HEK293 (cell line): ENCODE data around the gene MSLN.

Experiments used
- CTCF ChIA-PET: fragments of 350-600 bp; formaldehyde crosslinking; extraction: SDS; loops from one replicate; lab custom pipeline; 2021; ENCODE audit warnings: antibody characterized with exemption; lab: Yijun Ruan, JAX
- POLR2A ChIA-PET: fragments of 300-600 bp; formaldehyde crosslinking; extraction: SDS; loops from one replicate; lab custom pipeline; 2020; ENCODE audit warnings: antibody characterized with exemption, inconsistent platforms; lab: Yijun Ruan, JAX
- H3K27ac ChIP-seq: fragments of 200-500 bp; sonication (Bioruptor generic); 2 replicates; pipeline ENCODE4 v1.5.1; 2014; ENCODE audit warnings: low read depth, low read length, control low read depth, inconsistent platforms; ENCODE audit errors: extremely low read depth
- H3K36me3 ChIP-seq, 2 experiments: fragments of 200-500 bp in 1 of 2; sonication (Bioruptor generic) in 1 of 2; 1 replicate in 1 of 2; 2 replicates in 1 of 2; pipeline ENCODE4 v1.5.1; 2014 to 2017; ENCODE audit warnings: inconsistent platforms in 2 of 2, low read length in 2 of 2; ENCODE audit not compliant: control insufficient read depth in 2 of 2, insufficient read depth in 1 of 2
- H3K4me1 ChIP-seq: fragments of 200-500 bp; sonication (Bioruptor generic); 2 replicates; pipeline ENCODE4 v1.5.1; 2014; ENCODE audit warnings: mild to moderate bottlenecking, low read length, inconsistent platforms; ENCODE audit not compliant: control insufficient read depth, insufficient read depth
- H3K4me3 ChIP-seq: 2 replicates; pipeline ENCODE4 v1.5.1; 2011; ENCODE audit warnings: low read depth, mild to moderate bottlenecking, control low read depth, low read length, moderate library complexity
- H3K9me3 ChIP-seq: fragments of 200-500 bp; sonication (Bioruptor generic); 2 replicates; pipeline ENCODE4 v1.5.1; 2014; ENCODE audit warnings: low read depth, low read length, inconsistent platforms; ENCODE audit not compliant: control insufficient read depth, insufficient read depth
- EGR2 ChIP-seq: fragments of 450-650 bp; formaldehyde crosslinking; IDR thresholded peaks from 2 replicates; pipeline ENCODE4 v1.5.1; 2016; ENCODE audit warnings: low read depth, missing biosample characterization, missing genetic modification characterization
- GLI4 ChIP-seq: fragments of 450-650 bp; formaldehyde crosslinking; IDR thresholded peaks from 2 replicates; pipeline ENCODE4 v1.5.1; 2016; ENCODE audit warnings: missing biosample characterization, missing genetic modification characterization
- GLIS2 ChIP-seq: fragments of 450-650 bp; formaldehyde crosslinking; IDR thresholded peaks from 2 replicates; pipeline ENCODE4 v1.5.1; 2016; ENCODE audit warnings: missing biosample characterization, missing genetic modification characterization
- IKZF3 ChIP-seq: fragments of 450-650 bp; IDR thresholded peaks from 2 replicates; pipeline ENCODE4 v1.5.0; 2018; ENCODE audit warnings: missing biosample characterization, mild to moderate bottlenecking, missing genetic modification characterization, moderate library complexity
- KLF9 ChIP-seq: fragments of 450-650 bp; formaldehyde crosslinking; IDR thresholded peaks from 2 replicates; pipeline ENCODE4 v1.5.1; 2016; ENCODE audit warnings: missing biosample characterization, missing genetic modification characterization, low read depth
- SCRT1 ChIP-seq: fragments of 450-650 bp; formaldehyde crosslinking; IDR thresholded peaks from 2 replicates; pipeline ENCODE4 v1.5.1; 2016; ENCODE audit warnings: missing biosample characterization, missing genetic modification characterization, borderline replicate concordance
- SCRT2 ChIP-seq: fragments of 450-650 bp; formaldehyde crosslinking; IDR thresholded peaks from 2 replicates; pipeline ENCODE4 v1.5.1; 2016; ENCODE audit warnings: missing biosample characterization, missing genetic modification characterization
- TRIM28 ChIP-seq: IDR thresholded peaks from 2 replicates; pipeline ENCODE4 v1.6.1; 2011; ENCODE audit warnings: low read length, control low read depth, borderline replicate concordance
- ZFHX2 ChIP-seq: fragments of 450-650 bp; formaldehyde crosslinking; conservative IDR thresholded peaks from 2 replicates; pipeline ENCODE4 v1.5.1; 2016; ENCODE audit warnings: missing biosample characterization, missing genetic modification characterization
- ZFP41 ChIP-seq: fragments of 450-650 bp; formaldehyde crosslinking; IDR thresholded peaks from 2 replicates; pipeline ENCODE4 v1.5.1; 2016; ENCODE audit warnings: missing biosample characterization, missing genetic modification characterization, borderline replicate concordance
- ZNF174 ChIP-seq: fragments of 450-650 bp; formaldehyde crosslinking; IDR thresholded peaks from 2 replicates; pipeline ENCODE4 v1.5.0; 2017; ENCODE audit warnings: missing biosample characterization, mild to moderate bottlenecking, missing genetic modification characterization
- ZNF175 ChIP-seq: fragments of 450-650 bp; formaldehyde crosslinking; IDR thresholded peaks from 2 replicates; pipeline ENCODE4 v1.5.1; 2016; ENCODE audit warnings: missing biosample characterization, missing genetic modification characterization
- ZNF223 ChIP-seq: fragments of 450-650 bp; formaldehyde crosslinking; IDR thresholded peaks from 2 replicates; pipeline ENCODE4 v1.5.1; 2016; ENCODE audit warnings: missing biosample characterization, missing genetic modification characterization
- ZNF292 ChIP-seq: fragments of 450-650 bp; formaldehyde crosslinking; IDR thresholded peaks from 2 replicates; pipeline ENCODE4 v1.5.1; 2016; ENCODE audit warnings: low read depth, missing biosample characterization, missing genetic modification characterization, borderline replicate concordance
- ZNF335 ChIP-seq: fragments of 450-650 bp; formaldehyde crosslinking; conservative IDR thresholded peaks from 2 replicates; pipeline ENCODE4 v1.5.1; 2016; ENCODE audit warnings: missing biosample characterization, missing genetic modification characterization
- ZNF473 ChIP-seq: fragments of 450-650 bp; formaldehyde crosslinking; IDR thresholded peaks from 2 replicates; pipeline ENCODE4 v1.5.1; 2017; ENCODE audit warnings: missing biosample characterization, missing genetic modification characterization
- ZNF561 ChIP-seq: fragments of 450-650 bp; IDR thresholded peaks from 2 replicates; pipeline ENCODE4 v1.5.1; 2018; ENCODE audit warnings: missing biosample characterization, missing genetic modification characterization, borderline replicate concordance
- ZNF621 ChIP-seq: fragments of 450-650 bp; formaldehyde crosslinking; IDR thresholded peaks from 2 replicates; pipeline ENCODE4 v1.5.1; 2017; ENCODE audit warnings: missing biosample characterization, missing genetic modification characterization
- ZNF664 ChIP-seq: fragments of 450-650 bp; formaldehyde crosslinking; IDR thresholded peaks from 2 replicates; pipeline ENCODE4 v1.5.1; 2016; ENCODE audit warnings: missing biosample characterization, missing genetic modification characterization
- ZNF701 ChIP-seq: fragments of 450-650 bp; formaldehyde crosslinking; IDR thresholded peaks from 2 replicates; pipeline ENCODE4 v1.5.1; 2016; ENCODE audit warnings: missing biosample characterization, missing genetic modification characterization
- ZNF707 ChIP-seq: fragments of 450-650 bp; formaldehyde crosslinking; IDR thresholded peaks from 2 replicates; pipeline ENCODE4 v1.5.1; 2016; ENCODE audit warnings: missing biosample characterization, missing genetic modification characterization
- ZNF768 ChIP-seq: fragments of 450-650 bp; formaldehyde crosslinking; IDR thresholded peaks from 2 replicates; pipeline ENCODE4 v1.5.1; 2018; ENCODE audit warnings: missing biosample characterization, mild to moderate bottlenecking, missing genetic modification characterization
- ZNF792 ChIP-seq: fragments of 450-650 bp; formaldehyde crosslinking; IDR thresholded peaks from 2 replicates; pipeline ENCODE4 v1.5.1; 2016; ENCODE audit warnings: missing biosample characterization, missing genetic modification characterization
- ZNF837 ChIP-seq: fragments of 450-650 bp; formaldehyde crosslinking; IDR thresholded peaks from 2 replicates; pipeline ENCODE4 v1.5.1; 2016; ENCODE audit warnings: missing biosample characterization, missing genetic modification characterization
- TF ChIP-seq, protein P1 (sequence below): fragments of 450-650 bp; formaldehyde crosslinking; IDR thresholded peaks from 2 replicates; pipeline ENCODE4 v1.5.1; 2016; ENCODE audit warnings: missing biosample characterization, missing genetic modification characterization
- TF ChIP-seq, protein P2 (sequence below): fragments of 450-650 bp; formaldehyde crosslinking; IDR thresholded peaks from 2 replicates; pipeline ENCODE4 v1.5.1; 2016; ENCODE audit warnings: missing biosample characterization, missing genetic modification characterization
- TF ChIP-seq, protein P3 (sequence below): fragments of 450-650 bp; formaldehyde crosslinking; conservative IDR thresholded peaks from 2 replicates; pipeline ENCODE4 v1.5.1; 2016; ENCODE audit warnings: low read depth, missing biosample characterization, missing genetic modification characterization
- TF ChIP-seq, protein P4 (sequence below): fragments of 450-650 bp; formaldehyde crosslinking; IDR thresholded peaks from 2 replicates; pipeline ENCODE4 v1.5.1; 2016; ENCODE audit warnings: missing biosample characterization, missing genetic modification characterization
- TF ChIP-seq, protein P5 (sequence below): fragments of 450-650 bp; formaldehyde crosslinking; IDR thresholded peaks from 2 replicates; pipeline ENCODE4 v1.5.1; 2017; ENCODE audit warnings: missing biosample characterization, missing genetic modification characterization

MSLN gene

DNA sequence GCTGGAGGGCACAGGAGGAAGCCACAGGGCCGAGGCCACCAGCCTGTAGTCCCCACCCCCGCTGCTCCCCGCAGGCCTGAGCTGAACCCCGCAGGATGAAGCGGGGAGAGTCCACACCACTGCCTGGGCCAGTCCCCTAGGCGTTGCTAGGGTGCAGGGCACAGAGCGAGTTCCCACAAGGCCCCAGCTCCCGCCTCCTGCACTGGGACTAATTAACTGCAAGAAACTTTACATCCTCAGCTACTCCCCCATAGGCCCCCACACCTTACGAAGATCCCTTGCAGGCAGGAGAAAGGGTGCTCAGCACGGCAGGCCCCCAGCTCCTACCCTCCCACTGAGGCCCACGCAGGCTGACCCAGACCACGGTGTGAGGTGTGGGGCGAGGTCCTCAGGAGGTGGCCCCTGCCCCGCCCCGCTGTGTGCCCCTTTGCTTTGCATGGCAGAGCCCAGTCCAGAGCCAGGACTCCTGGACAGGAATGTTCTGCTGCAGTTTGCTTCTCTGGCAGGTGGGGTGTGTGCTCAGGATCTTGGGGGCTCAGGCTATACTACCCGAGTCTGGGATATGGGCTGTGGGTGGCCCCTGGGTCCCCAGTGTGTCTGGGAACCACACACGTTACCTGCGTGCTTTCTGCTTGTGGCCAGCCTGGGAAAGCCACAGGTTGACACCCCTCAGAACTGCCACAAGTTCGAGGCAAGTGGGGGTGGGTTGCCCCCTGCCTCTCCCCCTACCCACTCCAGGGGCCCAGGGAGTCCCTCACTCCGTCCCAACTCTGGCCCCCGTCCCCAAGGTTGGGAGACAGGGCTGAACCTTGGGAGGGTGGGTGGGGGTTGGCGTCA, 38.8 kb downstream of the MSLN start (continued):
- TF ChIP-seq, protein P1, sequence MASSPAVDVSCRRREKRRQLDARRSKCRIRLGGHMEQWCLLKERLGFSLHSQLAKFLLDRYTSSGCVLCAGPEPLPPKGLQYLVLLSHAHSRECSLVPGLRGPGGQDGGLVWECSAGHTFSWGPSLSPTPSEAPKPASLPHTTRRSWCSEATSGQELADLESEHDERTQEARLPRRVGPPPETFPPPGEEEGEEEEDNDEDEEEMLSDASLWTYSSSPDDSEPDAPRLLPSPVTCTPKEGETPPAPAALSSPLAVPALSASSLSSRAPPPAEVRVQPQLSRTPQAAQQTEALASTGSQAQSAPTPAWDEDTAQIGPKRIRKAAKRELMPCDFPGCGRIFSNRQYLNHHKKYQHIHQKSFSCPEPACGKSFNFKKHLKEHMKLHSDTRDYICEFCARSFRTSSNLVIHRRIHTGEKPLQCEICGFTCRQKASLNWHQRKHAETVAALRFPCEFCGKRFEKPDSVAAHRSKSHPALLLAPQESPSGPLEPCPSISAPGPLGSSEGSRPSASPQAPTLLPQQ (tag by site-specific recombination): no peak
- TF ChIP-seq TRIM28: no peak
- TF ChIP-seq ZNF768 (tag by site-specific recombination): no peak
- TF ChIP-seq ZNF621 (tag by site-specific recombination): no peak
- TF ChIP-seq GLI4: no peak
- TF ChIP-seq SCRT1 (tag by site-specific recombination): peak; percentile 21; the same call in 1 of the 2 replicates
- TF ChIP-seq ZFHX2: peak; percentile 54
- no peak for TF ChIP-seq ZNF701 (tag by site-specific recombination)
- no peak for TF ChIP-seq ZNF561
- TF ChIP-seq ZNF473: no peak
- no peak for TF ChIP-seq ZNF292 (tag by site-specific recombination)
- TF ChIP-seq ZNF174 (tag by site-specific recombination): no peak
- peak; percentile 46 for TF ChIP-seq GLIS2
- no peak for TF ChIP-seq ZNF837
- TF ChIP-seq SCRT2 (tag by site-specific recombination): peak; percentile 51
- TF ChIP-seq, protein P2, sequence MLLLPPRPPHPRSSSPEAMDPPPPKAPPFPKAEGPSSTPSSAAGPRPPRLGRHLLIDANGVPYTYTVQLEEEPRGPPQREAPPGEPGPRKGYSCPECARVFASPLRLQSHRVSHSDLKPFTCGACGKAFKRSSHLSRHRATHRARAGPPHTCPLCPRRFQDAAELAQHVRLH (tag by site-specific recombination): no peak
- no peak for TF ChIP-seq ZFP41

- Histone ChIP-seq H3K9me3 (no peaks in the 10 kb centered on the region), H3K36me3 (peaks cover 0 to 23% of the 10 kb centered on the region in 2 experiments; a peak in 1 of 3 replicates), H3K4me3 (peak within 1 kb of the TSS; percentile 13), H3K4me1 (peaks cover 2% of the 10 kb centered on the region; the same call in 1 of the 2 replicates), H3K27ac (no peak within 1 kb of the TSS)
- POLR2A ChIA-PET: interaction anchor here (0.6 to 3.7 kb wide), 6 partner anchors 12 to 252 kb away, joined by 3 to 23 read pairs (median 4); partner anchors contain the start of genes ANTKMT, CHTF18 and RPUSD1
- CTCF ChIA-PET: interaction anchor here (0.6 to 1.6 kb wide), 3 partner anchors 80 to 256 kb away, joined by 3 to 5 read pairs (median 4); no protein-coding TSS in a partner anchor
- TF ChIP-seq ZNF175 (tag by site-specific recombination) (no peak), ZNF707 (tag by site-specific recombination) (no peak), EGR2 (peak; percentile 90), ZNF335 (tag by site-specific recombination) (peak; percentile 85), IKZF3 (no peak), SCRT1 (tag by site-specific recombination) (no peak), ZNF792 (no peak), ZNF664 (no peak), KLF9 (peak; percentile 25; the same call in 1 of the 2 replicates), ZNF223 (tag by site-specific recombination) (no peak)
- TF ChIP-seq, protein P3, sequence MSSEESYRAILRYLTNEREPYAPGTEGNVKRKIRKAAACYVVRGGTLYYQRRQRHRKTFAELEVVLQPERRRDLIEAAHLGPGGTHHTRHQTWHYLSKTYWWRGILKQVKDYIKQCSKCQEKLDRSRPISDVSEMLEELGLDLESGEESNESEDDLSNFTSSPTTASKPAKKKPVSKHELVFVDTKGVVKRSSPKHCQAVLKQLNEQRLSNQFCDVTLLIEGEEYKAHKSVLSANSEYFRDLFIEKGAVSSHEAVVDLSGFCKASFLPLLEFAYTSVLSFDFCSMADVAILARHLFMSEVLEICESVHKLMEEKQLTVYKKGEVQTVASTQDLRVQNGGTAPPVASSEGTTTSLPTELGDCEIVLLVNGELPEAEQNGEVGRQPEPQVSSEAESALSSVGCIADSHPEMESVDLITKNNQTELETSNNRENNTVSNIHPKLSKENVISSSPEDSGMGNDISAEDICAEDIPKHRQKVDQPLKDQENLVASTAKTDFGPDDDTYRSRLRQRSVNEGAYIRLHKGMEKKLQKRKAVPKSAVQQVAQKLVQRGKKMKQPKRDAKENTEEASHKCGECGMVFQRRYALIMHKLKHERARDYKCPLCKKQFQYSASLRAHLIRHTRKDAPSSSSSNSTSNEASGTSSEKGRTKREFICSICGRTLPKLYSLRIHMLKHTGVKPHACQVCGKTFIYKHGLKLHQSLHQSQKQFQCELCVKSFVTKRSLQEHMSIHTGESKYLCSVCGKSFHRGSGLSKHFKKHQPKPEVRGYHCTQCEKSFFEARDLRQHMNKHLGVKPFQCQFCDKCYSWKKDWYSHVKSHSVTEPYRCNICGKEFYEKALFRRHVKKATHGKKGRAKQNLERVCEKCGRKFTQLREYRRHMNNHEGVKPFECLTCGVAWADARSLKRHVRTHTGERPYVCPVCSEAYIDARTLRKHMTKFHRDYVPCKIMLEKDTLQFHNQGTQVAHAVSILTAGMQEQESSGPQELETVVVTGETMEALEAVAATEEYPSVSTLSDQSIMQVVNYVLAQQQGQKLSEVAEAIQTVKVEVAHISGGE (tag by site-specific recombination): no peak
- TF ChIP-seq, protein P4, sequence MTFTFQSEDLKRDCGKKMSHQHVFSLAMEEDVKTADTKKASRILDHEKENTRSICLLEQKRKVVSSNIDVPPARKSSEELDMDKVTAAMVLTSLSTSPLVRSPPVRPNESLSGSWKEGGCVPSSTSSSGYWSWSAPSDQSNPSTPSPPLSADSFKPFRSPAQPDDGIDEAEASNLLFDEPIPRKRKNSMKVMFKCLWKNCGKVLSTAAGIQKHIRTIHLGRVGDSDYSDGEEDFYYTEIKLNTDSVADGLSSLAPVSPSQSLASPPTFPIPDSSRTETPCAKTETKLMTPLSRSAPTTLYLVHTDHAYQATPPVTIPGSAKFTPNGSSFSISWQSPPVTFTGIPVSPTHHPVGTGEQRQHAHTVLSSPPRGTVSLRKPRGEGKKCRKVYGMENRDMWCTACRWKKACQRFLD (tag by site-specific recombination): no peak
- TF ChIP-seq, protein P5, sequence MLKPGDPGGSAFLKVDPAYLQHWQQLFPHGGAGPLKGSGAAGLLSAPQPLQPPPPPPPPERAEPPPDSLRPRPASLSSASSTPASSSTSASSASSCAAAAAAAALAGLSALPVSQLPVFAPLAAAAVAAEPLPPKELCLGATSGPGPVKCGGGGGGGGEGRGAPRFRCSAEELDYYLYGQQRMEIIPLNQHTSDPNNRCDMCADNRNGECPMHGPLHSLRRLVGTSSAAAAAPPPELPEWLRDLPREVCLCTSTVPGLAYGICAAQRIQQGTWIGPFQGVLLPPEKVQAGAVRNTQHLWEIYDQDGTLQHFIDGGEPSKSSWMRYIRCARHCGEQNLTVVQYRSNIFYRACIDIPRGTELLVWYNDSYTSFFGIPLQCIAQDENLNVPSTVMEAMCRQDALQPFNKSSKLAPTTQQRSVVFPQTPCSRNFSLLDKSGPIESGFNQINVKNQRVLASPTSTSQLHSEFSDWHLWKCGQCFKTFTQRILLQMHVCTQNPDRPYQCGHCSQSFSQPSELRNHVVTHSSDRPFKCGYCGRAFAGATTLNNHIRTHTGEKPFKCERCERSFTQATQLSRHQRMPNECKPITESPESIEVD (tag by site-specific recombination): no peak
Observed at GRCh38 chr16:799948-800833, 39.7 kb downstream of the MSLN start, which contains the start of gene GNG13. Gene GNG13 (minus strand): TSS chr16:800734. CDS start chr16:799077, 1,657 bp downstream.
